Measurements from ENCODE around the gene MAPKAP1.

DNA sequence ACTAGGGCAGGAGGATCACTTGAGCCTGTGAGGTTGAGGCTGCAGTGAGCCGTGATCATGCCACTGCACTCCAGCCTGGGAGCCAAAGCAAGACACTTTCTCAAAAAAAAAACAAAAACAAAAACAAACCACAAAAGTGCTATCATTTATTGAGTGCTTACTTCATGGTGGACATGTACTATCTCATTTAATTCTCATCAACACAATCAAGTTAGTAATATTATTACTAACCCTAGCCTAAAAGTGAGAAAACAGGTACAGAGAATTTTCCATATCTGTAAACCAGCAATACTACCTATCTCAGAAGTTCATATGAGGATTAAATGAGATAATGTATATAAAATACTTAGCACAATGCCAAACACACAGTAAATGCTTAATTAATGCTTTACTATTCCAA lies 85.8 kb downstream of the MAPKAP1 start:
- TF ChIP-seq, protein P1, sequence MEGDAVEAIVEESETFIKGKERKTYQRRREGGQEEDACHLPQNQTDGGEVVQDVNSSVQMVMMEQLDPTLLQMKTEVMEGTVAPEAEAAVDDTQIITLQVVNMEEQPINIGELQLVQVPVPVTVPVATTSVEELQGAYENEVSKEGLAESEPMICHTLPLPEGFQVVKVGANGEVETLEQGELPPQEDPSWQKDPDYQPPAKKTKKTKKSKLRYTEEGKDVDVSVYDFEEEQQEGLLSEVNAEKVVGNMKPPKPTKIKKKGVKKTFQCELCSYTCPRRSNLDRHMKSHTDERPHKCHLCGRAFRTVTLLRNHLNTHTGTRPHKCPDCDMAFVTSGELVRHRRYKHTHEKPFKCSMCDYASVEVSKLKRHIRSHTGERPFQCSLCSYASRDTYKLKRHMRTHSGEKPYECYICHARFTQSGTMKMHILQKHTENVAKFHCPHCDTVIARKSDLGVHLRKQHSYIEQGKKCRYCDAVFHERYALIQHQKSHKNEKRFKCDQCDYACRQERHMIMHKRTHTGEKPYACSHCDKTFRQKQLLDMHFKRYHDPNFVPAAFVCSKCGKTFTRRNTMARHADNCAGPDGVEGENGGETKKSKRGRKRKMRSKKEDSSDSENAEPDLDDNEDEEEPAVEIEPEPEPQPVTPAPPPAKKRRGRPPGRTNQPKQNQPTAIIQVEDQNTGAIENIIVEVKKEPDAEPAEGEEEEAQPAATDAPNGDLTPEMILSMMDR (IDR thresholded peaks at IDR 0.05; ENCODE audit: low read length), result no peak
- no peak for TF ChIP-seq EZH2 (IDR thresholded peaks at IDR 0.05; ENCODE audit: borderline replicate concordance, low read length)
